Ovary (tissue), 9 donors: ENCODE data around the gene SMC1B. TPM values are rescaled to one million over a fixed set of nuclear protein-coding genes. Genes with fewer than 3 reads are reported as not detected.
"Not testable (repeated sequence)": the region's sequence is repeated elsewhere in the genome, so short reads cannot be mapped to it uniquely, and the experiment has no call there.

Experiments used
- DNase-seq, 5 donors: peaks; one replicate each; pipeline ENCODE4 v3.0.0-alpha.2; 2019 to 2020
- H3K27ac ChIP-seq, 2 donors: fragments of 200-600 bp; one replicate each; pipeline versions ENCODE4 v1.5.1 to v1.8.0; 2019 to 2022
- H3K27me3 ChIP-seq: fragments of 200-600 bp; one replicate; pipeline ENCODE4 v1.8.0; 2022
- H3K36me3 ChIP-seq: fragments of 200-600 bp; sonication (generic); one replicate; pipeline ENCODE4 v1.5.1; 2019
- H3K4me1 ChIP-seq: one replicate; pipeline ENCODE4 v1.8.1; 2013; ENCODE audit warnings: mild to moderate bottlenecking, moderate library complexity; ENCODE audit not compliant: insufficient read depth
- H3K4me3 ChIP-seq: fragments of 200-600 bp; sonication (generic); one replicate; pipeline ENCODE4 v1.5.1; 2017
- H3K9me3 ChIP-seq, 2 donors: fragments of 200-600 bp in 1 of 2; sonication (generic) in 1 of 2; one replicate each; pipeline versions ENCODE4 v1.5.1 to v1.8.1; 2013 to 2019; ENCODE audit warnings: mild to moderate bottlenecking in 1 of 2, moderate library complexity in 1 of 2
- EP300 ChIP-seq: sonication (generic); formaldehyde crosslinking; IDR thresholded peaks from one replicate; pipeline ENCODE4 v1.6.1; 2017; ENCODE audit warnings: antibody characterized with exemption
- POLR2A ChIP-seq: fragments of 450-650 bp; IDR thresholded peaks from one replicate; pipeline ENCODE4 v1.6.1; 2017; ENCODE audit warnings: antibody characterized with exemption, mild to moderate bottlenecking, moderate library complexity
- WGBS, 3 donors: extraction: QIAGEN DNeasy Blood & Tissue Kit in 1 of 3; methylation state at CpG; one replicate each; pipeline versions ENCODE4 v1.1.5 to v1.1.7; 2013 to 2017; 5-methylcytosine and 5-hydroxymethylcytosine counted together
- intact Hi-C, 4 donors: fragments of 100-400 bp; cut with DNase I; formaldehyde crosslinking; loops; one replicate each; pipeline versions ENCODE4 v1.11.0 to v1.15.1; 2022 to 2023
- polyA plus RNA-seq, 2 donors: library from polyadenylated mRNA; stranded (reverse); fragments of 200-250 nt in 1 of 2; fragments of 350-450 nt in 1 of 2; fragmentation: Illumina TruSeq in 1 of 2; extraction: RNeasy Lipid Tissue Mini Kit (QIAGEN cat#74804) in 1 of 2; gene quantifications; one replicate each; pipeline ENCODE4 v1.2.3, GENCODE V29; 2013 to 2014
- total RNA-seq, 7 donors: library from RNA; depleted of rRNA in 2 of 7; stranded (reverse); fragments of >200 nt in 2 of 7; fragmentation: NEBNext Ultra II Directional in 3 of 7; extraction: Animal tissue kit (Norgen Biotek cat#: 25700) in 3 of 7; gene quantifications; one replicate each; pipeline versions ENCODE4 v1.1.0 to v1.2.4, GENCODE V29; 2016 to 2023
- TF ChIP-seq, protein P1 (sequence below), 3 donors: fragments of 450-650 bp in 2 of 3; fragments of 200-600 bp in 1 of 3; IDR thresholded peaks; one replicate each; pipeline versions ENCODE4 v1.5.1 to v1.8.0; 2016 to 2022; ENCODE audit warnings: antibody characterized with exemption in 3 of 3, mild to moderate bottlenecking in 1 of 3
- donor health status: DM: no; HTN: no; CAD: no; lungs with moderate emphysema.
- donor health status: DM: no; HTN: no; CAD: no.
- donor health status: Bipolar disorder and iron deficiency.
- donor health status: DM: yes; HTN: yes; CAD: no.
- donor health status: DM: no; HTN: no; CAD: no.
- donor health status: DM: yes; HTN: yes; CAD: no.

The SMC1B gene
- total and polyA plus RNA-seq, 9 donors = 0.04 to 0.05 TPM; not detected in 7

DNA sequence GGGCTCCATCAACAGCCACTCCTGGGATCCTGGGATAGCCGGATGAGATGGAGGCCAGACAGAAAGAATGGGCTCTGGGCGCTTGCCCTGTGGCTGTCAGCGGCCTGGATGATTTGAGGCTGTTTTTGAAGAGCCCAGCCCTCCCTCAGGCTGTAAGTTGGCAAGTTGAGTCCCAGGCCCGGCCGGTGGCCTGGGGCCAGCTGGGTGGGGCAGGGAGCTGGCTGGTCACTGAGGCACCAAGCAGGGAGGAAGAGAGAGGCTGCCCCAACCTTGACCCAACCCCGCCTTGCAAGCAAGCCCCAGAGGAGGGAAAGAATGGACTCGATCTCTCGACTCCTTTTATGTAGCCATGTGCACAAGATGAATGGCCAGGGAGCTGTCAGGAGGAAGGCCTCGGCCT lies 35.0 kb upstream of the SMC1B start:
- Histone ChIP-seq H3K27me3 (no peaks in the 10 kb centered on the region), H3K9me3 (no peaks in the 10 kb centered on the region), H3K36me3 (no peaks in the 10 kb centered on the region), H3K27ac (no peak overlapping the region), H3K4me3 (no peak overlapping the region), H3K4me1 (peaks cover 2% of the 10 kb centered on the region)
- TF ChIP-seq POLR2A (no peak), EP300 (no peak)
- TF ChIP-seq, protein P1, sequence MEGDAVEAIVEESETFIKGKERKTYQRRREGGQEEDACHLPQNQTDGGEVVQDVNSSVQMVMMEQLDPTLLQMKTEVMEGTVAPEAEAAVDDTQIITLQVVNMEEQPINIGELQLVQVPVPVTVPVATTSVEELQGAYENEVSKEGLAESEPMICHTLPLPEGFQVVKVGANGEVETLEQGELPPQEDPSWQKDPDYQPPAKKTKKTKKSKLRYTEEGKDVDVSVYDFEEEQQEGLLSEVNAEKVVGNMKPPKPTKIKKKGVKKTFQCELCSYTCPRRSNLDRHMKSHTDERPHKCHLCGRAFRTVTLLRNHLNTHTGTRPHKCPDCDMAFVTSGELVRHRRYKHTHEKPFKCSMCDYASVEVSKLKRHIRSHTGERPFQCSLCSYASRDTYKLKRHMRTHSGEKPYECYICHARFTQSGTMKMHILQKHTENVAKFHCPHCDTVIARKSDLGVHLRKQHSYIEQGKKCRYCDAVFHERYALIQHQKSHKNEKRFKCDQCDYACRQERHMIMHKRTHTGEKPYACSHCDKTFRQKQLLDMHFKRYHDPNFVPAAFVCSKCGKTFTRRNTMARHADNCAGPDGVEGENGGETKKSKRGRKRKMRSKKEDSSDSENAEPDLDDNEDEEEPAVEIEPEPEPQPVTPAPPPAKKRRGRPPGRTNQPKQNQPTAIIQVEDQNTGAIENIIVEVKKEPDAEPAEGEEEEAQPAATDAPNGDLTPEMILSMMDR (IDR thresholded peaks at IDR 0.05) = no peak
- WGBS, 3 donors = 17 to 35% (median 29%) methylated on average over 9 of the region's 9 CpGs
- intact Hi-C loops = no loop called here
- DNase-seq = peak; percentile 47 to 78 (median 69)

DNA sequence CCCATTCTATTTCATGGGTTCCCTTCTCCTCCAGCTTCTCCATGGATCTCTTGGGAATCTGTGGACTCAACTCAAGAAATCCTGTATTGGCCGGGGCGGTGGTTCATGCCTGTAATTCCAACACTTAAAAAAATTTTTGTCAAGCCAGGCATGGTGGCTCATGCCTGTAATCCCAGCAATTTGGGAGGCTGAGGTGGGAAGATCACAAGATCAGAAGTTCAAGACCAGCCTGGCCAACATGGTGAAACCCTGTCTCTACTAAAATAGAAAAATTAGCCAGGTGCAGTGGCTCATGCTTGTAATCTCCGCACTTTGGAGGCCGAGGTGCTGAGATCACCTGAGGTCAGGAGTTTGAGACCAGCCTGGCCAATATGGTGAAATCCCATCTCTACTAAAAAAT lies 34.2 kb upstream of the SMC1B start:
- not testable (repeated sequence) for H3K27me3 ChIP-seq, H3K36me3 ChIP-seq, H3K9me3 ChIP-seq, H3K4me3 ChIP-seq, H3K27ac ChIP-seq, DNase-seq, H3K4me1 ChIP-seq
- 79 to 90% (median 89%) methylated on average over 4 of the region's 4 CpGs for WGBS, 3 donors
- intact Hi-C loops = loop anchor here in 1 of 4 donors (2.0 kb wide), 1 partner anchor 103 kb away; no protein-coding TSS in a partner anchor

DNA sequence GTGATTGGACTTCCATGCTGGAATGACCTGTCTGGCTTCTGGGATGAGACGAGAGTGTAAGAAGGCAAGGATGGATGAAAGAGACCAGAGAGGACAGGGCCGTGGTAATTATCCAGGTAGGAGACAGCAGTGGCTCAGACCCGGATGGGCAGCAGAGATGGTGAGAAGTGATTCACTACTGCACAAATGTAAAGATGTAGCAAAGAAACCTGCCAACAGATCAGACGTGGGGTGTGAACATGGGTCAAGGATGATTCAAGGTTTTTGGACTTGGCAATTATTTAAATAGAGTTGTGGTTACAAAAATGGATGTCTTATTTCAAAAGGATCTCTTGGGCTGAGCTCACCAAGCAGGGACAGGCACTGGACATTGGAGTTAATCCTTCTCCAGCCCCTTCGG lies 32.8 kb upstream of the SMC1B start:
- no peak for DNase-seq
- H3K9me3 ChIP-seq = no peaks in the 10 kb centered on the region
- H3K4me3 ChIP-seq = no peak overlapping the region
- 61 to 68% (median 66%) methylated on average over 5 of the region's 5 CpGs for WGBS, 3 donors
- no peaks in the 10 kb centered on the region for H3K27me3 ChIP-seq
- no peaks in the 10 kb centered on the region for H3K36me3 ChIP-seq
- no peak overlapping the region for H3K27ac ChIP-seq
- no peak for TF ChIP-seq POLR2A
- TF ChIP-seq, protein P1 (IDR thresholded peaks at IDR 0.05) = no peak
- no peak for TF ChIP-seq EP300
- peaks cover 2% of the 10 kb centered on the region for H3K4me1 ChIP-seq
- intact Hi-C loops = loop anchor here in 1 of 4 donors (2.0 kb wide), 1 partner anchor 105 kb away; no protein-coding TSS in a partner anchor

DNA sequence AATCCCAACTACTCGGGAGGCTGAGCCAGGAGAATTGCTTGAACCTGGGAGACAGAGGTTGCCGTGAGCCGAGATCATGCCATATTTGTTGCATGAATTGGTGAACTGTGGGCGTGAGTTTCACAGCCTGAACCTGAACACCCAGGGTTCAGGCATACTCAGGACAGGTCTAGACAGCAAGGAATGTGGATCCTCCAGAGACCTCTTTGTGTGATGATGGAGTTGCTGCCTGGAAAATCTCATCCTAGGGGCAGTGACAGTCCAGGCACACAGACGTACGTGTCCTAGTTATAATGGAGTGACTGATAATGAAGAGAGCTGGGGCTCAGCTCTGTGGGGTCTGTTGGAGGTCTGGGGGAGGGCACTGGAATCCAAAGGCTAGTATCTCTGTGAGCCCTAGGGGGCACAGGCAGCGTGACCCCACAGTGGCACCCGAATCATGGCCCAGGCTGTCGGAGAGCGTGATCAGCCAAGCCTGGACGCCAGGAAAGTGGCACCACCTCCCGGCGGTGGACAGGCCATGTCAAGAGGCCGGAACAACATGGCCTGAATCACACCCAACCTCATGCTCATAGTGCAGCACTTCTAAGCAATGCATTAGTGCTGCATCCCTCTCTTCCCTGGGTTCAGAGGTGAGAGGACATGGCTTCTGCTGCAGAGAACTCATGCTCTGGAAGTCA lies 31.8 kb upstream of the SMC1B start:
- intact Hi-C loops = no loop called here
- H3K9me3 ChIP-seq = no peaks in the 10 kb centered on the region
- TF ChIP-seq, protein P1 (IDR thresholded peaks at IDR 0.05) = no peak
- TF ChIP-seq POLR2A (no peak), EP300 (no peak)
- H3K27me3 ChIP-seq = no peaks in the 10 kb centered on the region
- no peak overlapping the region for H3K27ac ChIP-seq
- no peak for DNase-seq
- H3K36me3 ChIP-seq = no peaks in the 10 kb centered on the region
- H3K4me1 ChIP-seq = peaks cover 2% of the 10 kb centered on the region
- no peak overlapping the region for H3K4me3 ChIP-seq
- 90 to 92% (median 90%) methylated on average over 14 of the region's 14 CpGs for WGBS, 3 donors

DNA sequence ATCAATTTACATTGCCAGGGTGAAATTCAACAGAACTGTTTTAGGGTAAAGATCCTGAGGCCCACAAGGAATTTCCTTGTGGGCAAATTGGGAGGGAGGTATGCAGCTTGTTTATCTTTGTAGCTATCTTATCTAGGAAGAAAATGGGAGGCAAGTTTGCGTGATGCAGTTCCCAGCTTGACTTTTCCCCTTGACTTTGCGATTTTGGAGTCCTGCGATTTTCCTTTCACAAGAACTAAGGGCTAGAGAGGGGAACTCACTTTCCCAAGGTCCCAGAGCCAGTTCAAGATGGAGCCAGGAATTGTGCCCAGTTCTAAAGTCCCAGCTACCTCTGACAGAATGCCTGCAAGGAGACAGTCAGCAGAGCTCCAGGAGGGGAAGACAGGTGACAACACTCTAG lies 30.8 kb upstream of the SMC1B start:
- H3K9me3 ChIP-seq = no peaks in the 10 kb centered on the region
- no peak for TF ChIP-seq EP300
- TF ChIP-seq, protein P1 (IDR thresholded peaks at IDR 0.05) = no peak
- no peak for TF ChIP-seq POLR2A
- H3K4me3 ChIP-seq = no peak overlapping the region
- DNase-seq = no peak
- H3K4me1 ChIP-seq = peaks cover 2% of the 10 kb centered on the region
- H3K27me3 ChIP-seq = no peaks in the 10 kb centered on the region
- intact Hi-C loops = loop anchor here in 3 of 4 donors (5.0 kb wide), 2 partner anchors 58 to 108 kb away; partner anchors contain the start of gene FBLN1 (in 1 of the 3)
- H3K36me3 ChIP-seq = no peaks in the 10 kb centered on the region
- H3K27ac ChIP-seq = no peak overlapping the region
- 89 to 93% (median 89%) methylated on average over 3 of the region's 3 CpGs for WGBS, 3 donors
